Endothelial cell of umbilical vein (primary cell): ENCODE data around the gene CELF3.

ENCODE experiments used
- CTCF ChIP-seq, 2 donors: IDR thresholded peaks; 1 replicate in 1 of 2; 2 replicates in 1 of 2; pipeline ENCODE4 v1.5.1; 2011; ENCODE audit warnings: low read length in 2 of 2, mild to moderate bottlenecking in 2 of 2, moderate library complexity in 2 of 2, control low read depth in 1 of 2, inconsistent platforms in 1 of 2, low read depth in 1 of 2; ENCODE audit not compliant: insufficient read depth in 1 of 2; ENCODE audit errors: extremely low read depth in 1 of 2
- MYC ChIP-seq: IDR thresholded peaks from one replicate; pipeline ENCODE4 v1.6.1; 2011; ENCODE audit warnings: mild to moderate bottlenecking, low read depth, low read length
- POLR2AphosphoS5 ChIP-seq: IDR thresholded peaks from 2 replicates; pipeline ENCODE4 v1.6.1; 2012; ENCODE audit warnings: low read depth, mild to moderate bottlenecking, control low read depth, low read length, moderate library complexity; ENCODE audit not compliant: insufficient read depth

GRCh38 chr1:151692226-151692625 lies 24.4 kb downstream of the CELF3 start:
- TF ChIP-seq CTCF (IDR thresholded peaks at IDR 0.05; ENCODE audit: extremely low read depth in 1 of 2, insufficient read depth in 1 of 2, low read depth in 1 of 2, low read length in 2 of 2), result no peak
- TF ChIP-seq POLR2AphosphoS5, result no peak
- TF ChIP-seq MYC, result no peak
